HepG2 (cell line): Measurements from ENCODE around the gene VSX1. TPM values are rescaled to one million over a fixed set of nuclear protein-coding genes. Genes with fewer than 3 reads are reported as not detected.

ENCODE experiments used
- ATAC-seq: fragments of 200-7000 bp; cut with Tn5 transposase; 3 replicates; pipeline ENCODE4 v1.9.1; 2020; ENCODE audit warnings: mild to moderate bottlenecking, moderate library complexity
- BruUV-seq: library from RNA; stranded (reverse); fragments of 400-500 nt; replicated peaks from 2 replicates; lab custom pipeline; 2021; lab: Mats Ljungman, UMichigan
- CTCF ChIA-PET: fragments of 300-600 bp; formaldehyde crosslinking; extraction: SDS; loops from one replicate; lab custom pipeline; 2021; ENCODE audit warnings: low total read pairs, inconsistent platforms, low intra/inter-chr PET ratio; lab: Yijun Ruan, JAX
- POLR2A ChIA-PET: fragments of 350-600 bp; sonication (Branson Sonifier 250); formaldehyde crosslinking; loops from one replicate; lab custom pipeline; 2020; ENCODE audit warnings: antibody characterized with exemption, inconsistent platforms; lab: Yijun Ruan, JAX
- DNase-seq: peaks from one replicate; pipeline ENCODE4 v3.0.0-alpha.2; 2015; ENCODE audit warnings: low spot score
- FAIRE-seq: peaks from 3 replicates; lab custom pipeline; 2011; peaks lifted over from hg19 to GRCh38; lab: Jason Lieb, UNC
- H2AFZ ChIP-seq: one replicate; pipeline ENCODE4 v1.6.1; 2011; ENCODE audit warnings: low read length, inconsistent platforms
- H3K27ac ChIP-seq: fragments of 300-600 bp; 3 replicates; pipeline ENCODE4 v1.8.0; 2011; ENCODE audit warnings: mixed run types, mild to moderate bottlenecking, mixed read lengths, low read length, inconsistent platforms; ENCODE audit not compliant: insufficient read depth; ENCODE audit errors: extremely low read length
- H3K27me3 ChIP-seq, 2 experiments: fragments of 200-600 bp in 1 of 2; 2 replicates in 1 of 2; 3 replicates in 1 of 2; pipeline versions ENCODE4 v1.6.0 to v1.8.0; 2011; ENCODE audit warnings: low read length in 2 of 2, mild to moderate bottlenecking in 2 of 2, moderate library complexity in 2 of 2, inconsistent platforms in 1 of 2; ENCODE audit not compliant: insufficient read depth in 2 of 2, control insufficient read depth in 1 of 2
- H3K36me3 ChIP-seq, 2 experiments: fragments of 200-600 bp in 1 of 2; replicated peaks in 1 of 2; 2 replicates in 1 of 2; 3 replicates in 1 of 2; pipeline versions ENCODE4 v1.5.1 to v1.8.0; 2011; ENCODE audit warnings: low read length in 2 of 2, inconsistent platforms in 1 of 2; ENCODE audit not compliant: insufficient read depth in 2 of 2, control insufficient read depth in 1 of 2
- H3K4me1 ChIP-seq: 2 replicates; pipeline ENCODE4 v1.5.1; 2012; ENCODE audit warnings: low read length, inconsistent platforms; ENCODE audit not compliant: insufficient read depth
- H3K4me2 ChIP-seq: 2 replicates; pipeline ENCODE4 v1.6.0; 2011; ENCODE audit warnings: low read depth, low read length, inconsistent platforms
- H3K4me3 ChIP-seq, 3 experiments: fragments of 200-600 bp in 1 of 3; sonication (generic), shearing (Covaris generic) in 1 of 3; replicated peaks in 1 of 3; 2 replicates each; pipeline ENCODE4 v1.5.1; 2011 to 2016; ENCODE audit warnings: low read length in 3 of 3, inconsistent platforms in 2 of 3, low read depth in 2 of 3, mild to moderate bottlenecking in 2 of 3, control low read depth in 1 of 3, mixed read lengths in 1 of 3; ENCODE audit not compliant: insufficient read depth in 1 of 3
- H3K79me2 ChIP-seq: one replicate; pipeline ENCODE4 v1.6.1; 2011; ENCODE audit warnings: low read length, inconsistent platforms; ENCODE audit not compliant: insufficient read depth
- H3K9ac ChIP-seq: 2 replicates; pipeline ENCODE4 v1.6.0; 2011; ENCODE audit warnings: mild to moderate bottlenecking, low read depth, low read length, inconsistent platforms; ENCODE audit not compliant: insufficient read depth
- H3K9me3 ChIP-seq: 2 replicates; pipeline ENCODE4 v1.5.1; 2012; ENCODE audit warnings: mild to moderate bottlenecking, low read length
- H4K20me1 ChIP-seq: 2 replicates; pipeline ENCODE4 v1.6.0; 2011; ENCODE audit warnings: inconsistent platforms, mild to moderate bottlenecking, low read length, moderate library complexity; ENCODE audit not compliant: insufficient read depth
- E2F5 ChIP-seq: sonication (generic); formaldehyde crosslinking; conservative IDR thresholded peaks from 2 replicates; pipeline ENCODE4 v1.4.0; 2020; ENCODE audit warnings: missing genetic modification reagents
- GATAD2A ChIP-seq: IDR thresholded peaks from 2 replicates; pipeline ENCODE4 v1.6.1; 2016
- KMT2B ChIP-seq: IDR thresholded peaks from 2 replicates; pipeline ENCODE4 v1.6.1; 2016; ENCODE audit warnings: missing genetic modification reagents, missing compliant biosample characterization
- MAX ChIP-seq: IDR thresholded peaks from 2 replicates; pipeline ENCODE4 v1.6.1; 2012; ENCODE audit warnings: inconsistent platforms
- MXD1 ChIP-seq: sonication (generic); formaldehyde crosslinking; IDR thresholded peaks from 2 replicates; pipeline ENCODE4 v1.4.0; 2020; ENCODE audit warnings: mild to moderate bottlenecking, missing genetic modification reagents
- NKX3-1 ChIP-seq: sonication (generic); formaldehyde crosslinking; IDR thresholded peaks from 2 replicates; pipeline ENCODE4 v1.5.0; 2020; ENCODE audit warnings: missing genetic modification reagents
- RARG ChIP-seq: sonication (generic); formaldehyde crosslinking; IDR thresholded peaks from 2 replicates; pipeline ENCODE4 v1.4.0; 2020; ENCODE audit warnings: low read depth, mild to moderate bottlenecking, missing genetic modification reagents
- RELA ChIP-seq: sonication (generic); formaldehyde crosslinking; IDR thresholded peaks from 2 replicates; pipeline ENCODE4 v1.4.0; 2020; ENCODE audit warnings: missing genetic modification reagents
- SOX5 ChIP-seq: IDR thresholded peaks from 2 replicates; pipeline ENCODE4 v1.6.1; 2016; ENCODE audit warnings: borderline replicate concordance
- SYNCRIP ChIP-seq: fragments of 200-400 bp; formaldehyde crosslinking; IDR thresholded peaks from 2 replicates; pipeline ENCODE4 v1.6.1; 2018; ENCODE audit warnings: mild to moderate bottlenecking, low read depth, low read length; ENCODE audit not compliant: insufficient read depth
- TBX2 ChIP-seq: sonication (generic); formaldehyde crosslinking; IDR thresholded peaks from 2 replicates; pipeline ENCODE4 v1.5.0; 2020; ENCODE audit warnings: missing genetic modification reagents, mild to moderate bottlenecking, borderline replicate concordance
- ZBTB3 ChIP-seq: sonication (generic); formaldehyde crosslinking; IDR thresholded peaks from 2 replicates; pipeline ENCODE4 v1.4.0; 2020; ENCODE audit warnings: low read depth, mild to moderate bottlenecking, moderate library complexity, missing genetic modification reagents, borderline replicate concordance
- ZKSCAN5 ChIP-seq: sonication (generic); formaldehyde crosslinking; IDR thresholded peaks from 2 replicates; pipeline ENCODE4 v1.5.1; 2020; ENCODE audit warnings: mild to moderate bottlenecking, missing genetic modification reagents
- ZNF20 ChIP-seq: sonication (generic); formaldehyde crosslinking; IDR thresholded peaks from 2 replicates; pipeline ENCODE4 v1.4.0; 2020; ENCODE audit warnings: mild to moderate bottlenecking, moderate library complexity, missing genetic modification reagents
- ZNF562 ChIP-seq: sonication (generic); formaldehyde crosslinking; IDR thresholded peaks from 2 replicates; pipeline ENCODE4 v1.8.0; 2022; ENCODE audit warnings: missing genetic modification reagents, borderline replicate concordance
- ZNF563 ChIP-seq: sonication (generic); formaldehyde crosslinking; IDR thresholded peaks from 2 replicates; pipeline ENCODE4 v1.8.0; 2022; ENCODE audit warnings: mild to moderate bottlenecking, moderate library complexity, missing genetic modification reagents
- ZSCAN20 ChIP-seq: sonication (generic); formaldehyde crosslinking; IDR thresholded peaks from 2 replicates; pipeline ENCODE4 v1.4.0; 2020; ENCODE audit warnings: missing genetic modification reagents, mild to moderate bottlenecking, borderline replicate concordance
- ZZZ3 ChIP-seq: sonication (generic); formaldehyde crosslinking; IDR thresholded peaks from 2 replicates; pipeline ENCODE4 v1.4.0; 2020; ENCODE audit warnings: missing genetic modification reagents, mild to moderate bottlenecking, borderline replicate concordance
- WGBS: methylation state at CpG from one replicate; pipeline ENCODE4 v1.1.6; 2017; ENCODE audit warnings: low lambda C conversion rate; 5-methylcytosine and 5-hydroxymethylcytosine counted together
- in situ Hi-C: cut with HindIII; loops from 2 replicates; pipeline ENCODE4 v1.10.0; 2017; ENCODE audit warnings: low pct_unique_long_range_greater_than_20kb; ENCODE audit not compliant: extremely low pct_ligation_motif_present
- intact Hi-C: fragments of 100-400 bp; cut with micrococcal nuclease; formaldehyde crosslinking; loops from one replicate; pipeline ENCODE4 v1.10.0; 2022; ENCODE audit not compliant: unreplicated experiment
- polyA plus RNA-seq, 8 experiments: library from polyadenylated mRNA; depleted of rRNA in 3 of 8; stranded (reverse) in 7 of 8; unstranded in 1 of 8; fragments of >200 nt; fragmentation: Illumina TruSeq in 4 of 8; extraction: Trizol in 4 of 8; gene quantifications; 2 replicates each; pipeline versions ENCODE4 v1.2.1 to v1.2.3, GENCODE V29; 2011 to 2016; ENCODE audit warnings: low read depth in 4 of 8, missing spikeins in 1 of 8, mixed read lengths in 1 of 8; ENCODE audit not compliant: insufficient read depth in 1 of 8
- total RNA-seq, 5 experiments: library from RNA; depleted of rRNA; stranded (reverse); fragments of >200 nt; fragmentation: Illumina TruSeq; extraction: Trizol; gene quantifications; 2 replicates each; pipeline ENCODE4 v1.2.3, GENCODE V29; 2016; ENCODE audit warnings: low read depth in 1 of 5
- TF ChIP-seq, protein P1 (sequence below): sonication (generic); formaldehyde crosslinking; IDR thresholded peaks from 2 replicates; pipeline ENCODE4 v1.5.0; 2020; ENCODE audit warnings: mild to moderate bottlenecking, missing genetic modification reagents, borderline replicate concordance

Gene VSX1
- total and polyA plus RNA-seq, 2 of the 13 experiments (the other 11 are each of a cell fraction or from before 2014, with no cell fraction given): 0.04 TPM; not detected in 1

GRCh38 chr20:25077610-25078169 is 4.3 kb downstream of the VSX1 start:
- intact Hi-C loops (loop anchor here (5.0 kb wide), 1 partner anchor 60 kb away; no protein-coding TSS in a partner anchor), in situ Hi-C loops (no loop called here)
- Histone ChIP-seq H3K79me2 (no peaks in the 10 kb centered on the region), H3K36me3 (no peaks in the 10 kb centered on the region), H2AFZ (no peak overlapping the region), H3K4me2 (peak overlapping the region; percentile 70), H3K4me3 (peak overlapping the region; percentile 22 to 65 (median 30); a peak in 5 of 6 replicates), H3K9ac (no peak overlapping the region), H3K27ac (no peak overlapping the region), H3K27me3 (peaks cover 10 to 69% of the 10 kb centered on the region in 2 experiments; a peak in 4 of 5 replicates), H3K4me1 (peaks cover 18% of the 10 kb centered on the region), H3K9me3 (no peaks in the 10 kb centered on the region), H4K20me1 (no peaks in the 10 kb centered on the region)
- 6% methylated on average over 35 of the region's 38 CpGs for WGBS
- BruUV-seq: no TSS peak
- ChIA-PET CTCF (interaction anchor here (3.0 kb wide), 1 partner anchor 84 kb away, joined by 35 read pairs; the partner anchor contains the start of gene APMAP), POLR2A (no interaction called here)
- DNase-seq: peak; percentile 41
- ATAC-seq: peak; percentile 91
- no peak for FAIRE-seq
- TF ChIP-seq ZNF562 (CRISPR knock-in tag) (no peak), E2F5 (CRISPR knock-in tag) (no peak), SOX5 (no peak), ZNF563 (CRISPR knock-in tag) (peak; percentile 50; the same call in 1 of the 2 replicates), ZNF20 (no peak), RELA (no peak), NKX3-1 (CRISPR knock-in tag) (0 out of 2 replicates have a peak, but pooled peaks have one; percentile 33), RARG (CRISPR knock-in tag) (no peak), ZSCAN20 (CRISPR knock-in tag) (no peak), ZKSCAN5 (CRISPR knock-in tag) (peak; percentile 59; the same call in 1 of the 2 replicates), MAX (0 out of 2 replicates have a peak, but pooled peaks have one; percentile 19), GATAD2A (CRISPR knock-in tag) (peak; percentile 28; the same call in 1 of the 2 replicates), SYNCRIP (no peak), ZZZ3 (no peak), KMT2B (CRISPR knock-in tag) (no peak), ZBTB3 (CRISPR knock-in tag) (no peak), MXD1 (CRISPR knock-in tag) (no peak), TBX2 (CRISPR knock-in tag) (0 out of 2 replicates have a peak, but pooled peaks have one; percentile 17)
- TF ChIP-seq, protein P1, sequence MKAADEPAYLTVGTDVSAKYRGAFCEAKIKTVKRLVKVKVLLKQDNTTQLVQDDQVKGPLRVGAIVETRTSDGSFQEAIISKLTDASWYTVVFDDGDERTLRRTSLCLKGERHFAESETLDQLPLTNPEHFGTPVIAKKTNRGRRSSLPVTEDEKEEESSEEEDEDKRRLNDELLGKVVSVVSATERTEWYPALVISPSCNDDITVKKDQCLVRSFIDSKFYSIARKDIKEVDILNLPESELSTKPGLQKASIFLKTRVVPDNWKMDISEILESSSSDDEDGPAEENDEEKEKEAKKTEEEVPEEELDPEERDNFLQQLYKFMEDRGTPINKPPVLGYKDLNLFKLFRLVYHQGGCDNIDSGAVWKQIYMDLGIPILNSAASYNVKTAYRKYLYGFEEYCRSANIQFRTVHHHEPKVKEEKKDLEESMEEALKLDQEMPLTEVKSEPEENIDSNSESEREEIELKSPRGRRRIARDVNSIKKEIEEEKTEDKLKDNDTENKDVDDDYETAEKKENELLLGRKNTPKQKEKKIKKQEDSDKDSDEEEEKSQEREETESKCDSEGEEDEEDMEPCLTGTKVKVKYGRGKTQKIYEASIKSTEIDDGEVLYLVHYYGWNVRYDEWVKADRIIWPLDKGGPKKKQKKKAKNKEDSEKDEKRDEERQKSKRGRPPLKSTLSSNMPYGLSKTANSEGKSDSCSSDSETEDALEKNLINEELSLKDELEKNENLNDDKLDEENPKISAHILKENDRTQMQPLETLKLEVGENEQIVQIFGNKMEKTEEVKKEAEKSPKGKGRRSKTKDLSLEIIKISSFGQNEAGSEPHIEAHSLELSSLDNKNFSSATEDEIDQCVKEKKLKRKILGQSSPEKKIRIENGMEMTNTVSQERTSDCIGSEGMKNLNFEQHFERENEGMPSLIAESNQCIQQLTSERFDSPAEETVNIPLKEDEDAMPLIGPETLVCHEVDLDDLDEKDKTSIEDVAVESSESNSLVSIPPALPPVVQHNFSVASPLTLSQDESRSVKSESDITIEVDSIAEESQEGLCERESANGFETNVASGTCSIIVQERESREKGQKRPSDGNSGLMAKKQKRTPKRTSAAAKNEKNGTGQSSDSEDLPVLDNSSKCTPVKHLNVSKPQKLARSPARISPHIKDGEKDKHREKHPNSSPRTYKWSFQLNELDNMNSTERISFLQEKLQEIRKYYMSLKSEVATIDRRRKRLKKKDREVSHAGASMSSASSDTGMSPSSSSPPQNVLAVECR (CRISPR knock-in tag): peak; percentile 65
